Loucy (cell line): ENCODE measurements around the gene SRD5A1.

Experiments used
- H2AFZ ChIP-seq: fragments of 200-600 bp; sonication (generic); 2 replicates; pipeline ENCODE4 v1.6.0; 2016; ENCODE audit warnings: antibody characterized with exemption, mild to moderate bottlenecking, low read length, moderate library complexity
- H3F3A ChIP-seq: fragments of 200-600 bp; 2 replicates; pipeline ENCODE4 v1.6.0; 2016; ENCODE audit warnings: antibody characterized with exemption, low read depth, mild to moderate bottlenecking
- H3K27me3 ChIP-seq: fragments of 200-600 bp; sonication (generic); 2 replicates; pipeline ENCODE4 v1.6.1; 2014; ENCODE audit warnings: low read length, mild to moderate bottlenecking; ENCODE audit not compliant: insufficient read depth, poor library complexity, severe bottlenecking
- H3K36me3 ChIP-seq: fragments of 200-600 bp; sonication (generic); 2 replicates; pipeline ENCODE4 v1.6.1; 2016; ENCODE audit warnings: low read length; ENCODE audit not compliant: insufficient read depth
- H3K4me1 ChIP-seq: fragments of 200-600 bp; sonication (generic); 2 replicates; pipeline ENCODE4 v1.5.1; 2014; ENCODE audit warnings: low read length, mild to moderate bottlenecking; ENCODE audit not compliant: insufficient read depth, poor library complexity, severe bottlenecking
- H3K4me2 ChIP-seq: fragments of 200-600 bp; sonication (generic); 2 replicates; pipeline ENCODE4 v1.6.0; 2014; ENCODE audit warnings: antibody characterized with exemption, low read length, low read depth, mild to moderate bottlenecking; ENCODE audit not compliant: poor library complexity, severe bottlenecking
- H3K4me3 ChIP-seq: fragments of 200-600 bp; sonication (generic); 2 replicates; pipeline ENCODE4 v1.5.1; 2014; ENCODE audit warnings: low read length, mild to moderate bottlenecking, mixed read lengths; ENCODE audit not compliant: poor library complexity, severe bottlenecking
- H3K79me2 ChIP-seq: fragments of 200-600 bp; sonication (generic); 2 replicates; pipeline ENCODE4 v1.6.1; 2014; ENCODE audit warnings: low read length; ENCODE audit not compliant: insufficient read depth
- H3K9ac ChIP-seq: fragments of 200-600 bp; sonication (generic); 2 replicates; pipeline ENCODE4 v1.6.0; 2014; ENCODE audit warnings: mild to moderate bottlenecking, low read depth, low read length, moderate library complexity; ENCODE audit not compliant: poor library complexity, severe bottlenecking
- H3K9me2 ChIP-seq: fragments of 200-600 bp; sonication (generic); replicated peaks from 2 replicates; pipeline ENCODE4 v1.6.1; 2016; ENCODE audit warnings: low read depth, low read length, mixed read lengths
- H3K9me3 ChIP-seq: fragments of 200-600 bp; sonication (generic); 2 replicates; pipeline ENCODE4 v1.6.1; 2014; ENCODE audit warnings: mild to moderate bottlenecking, antibody characterized with exemption, low read length, low read depth; ENCODE audit not compliant: insufficient read depth
- H4K20me1 ChIP-seq: fragments of 200-600 bp; sonication (generic); 2 replicates; pipeline ENCODE4 v1.6.0; 2014; ENCODE audit warnings: antibody characterized with exemption, low read length, mild to moderate bottlenecking; ENCODE audit not compliant: insufficient read depth, poor library complexity, severe bottlenecking
- EZH2phosphoT487 ChIP-seq: fragments of 200-600 bp; IDR thresholded peaks from 2 replicates; pipeline ENCODE4 v1.6.1; 2018; ENCODE audit warnings: antibody characterized with exemption, mild to moderate bottlenecking, moderate library complexity, borderline replicate concordance
- TF ChIP-seq, protein P1 (sequence below): fragments of 200-600 bp; sonication (generic); conservative IDR thresholded peaks from 2 replicates; pipeline ENCODE4 v1.5.1; 2014; ENCODE audit warnings: mild to moderate bottlenecking, antibody characterized with exemption, low read length

SRD5A1 gene

DNA sequence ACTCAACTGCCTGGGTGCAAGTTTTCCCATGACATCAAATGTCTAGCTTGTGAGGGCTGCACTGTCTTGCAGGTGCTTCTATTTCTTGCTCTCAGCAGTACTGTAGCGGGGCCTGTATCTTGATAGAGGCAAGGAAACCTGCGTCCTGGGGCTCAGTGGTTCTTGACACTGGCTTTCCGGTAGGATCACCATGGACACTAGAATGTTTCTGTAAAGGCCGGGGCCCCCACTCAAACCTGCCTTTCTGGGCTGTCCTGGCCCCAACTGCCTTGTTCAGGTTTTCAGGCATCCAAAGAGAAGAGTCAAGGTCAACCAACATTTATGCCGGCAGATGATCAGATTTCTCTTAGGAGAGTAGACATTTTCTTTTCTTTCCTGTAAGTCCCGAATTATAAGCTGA lies 53.3 kb downstream of the SRD5A1 start:
- H3K27me3 ChIP-seq = no peaks in the 10 kb centered on the region
- TF ChIP-seq EZH2phosphoT487 = no peak
- TF ChIP-seq, protein P1, sequence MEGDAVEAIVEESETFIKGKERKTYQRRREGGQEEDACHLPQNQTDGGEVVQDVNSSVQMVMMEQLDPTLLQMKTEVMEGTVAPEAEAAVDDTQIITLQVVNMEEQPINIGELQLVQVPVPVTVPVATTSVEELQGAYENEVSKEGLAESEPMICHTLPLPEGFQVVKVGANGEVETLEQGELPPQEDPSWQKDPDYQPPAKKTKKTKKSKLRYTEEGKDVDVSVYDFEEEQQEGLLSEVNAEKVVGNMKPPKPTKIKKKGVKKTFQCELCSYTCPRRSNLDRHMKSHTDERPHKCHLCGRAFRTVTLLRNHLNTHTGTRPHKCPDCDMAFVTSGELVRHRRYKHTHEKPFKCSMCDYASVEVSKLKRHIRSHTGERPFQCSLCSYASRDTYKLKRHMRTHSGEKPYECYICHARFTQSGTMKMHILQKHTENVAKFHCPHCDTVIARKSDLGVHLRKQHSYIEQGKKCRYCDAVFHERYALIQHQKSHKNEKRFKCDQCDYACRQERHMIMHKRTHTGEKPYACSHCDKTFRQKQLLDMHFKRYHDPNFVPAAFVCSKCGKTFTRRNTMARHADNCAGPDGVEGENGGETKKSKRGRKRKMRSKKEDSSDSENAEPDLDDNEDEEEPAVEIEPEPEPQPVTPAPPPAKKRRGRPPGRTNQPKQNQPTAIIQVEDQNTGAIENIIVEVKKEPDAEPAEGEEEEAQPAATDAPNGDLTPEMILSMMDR = no peak
- no peaks in the 10 kb centered on the region for H3K79me2 ChIP-seq
- no peaks in the 10 kb centered on the region for H3K9me3 ChIP-seq
- H2AFZ ChIP-seq = no peak overlapping the region
- H3K4me2 ChIP-seq = no peak overlapping the region
- no peaks in the 10 kb centered on the region for H3K36me3 ChIP-seq
- no peaks in the 10 kb centered on the region for H3K4me1 ChIP-seq
- no peaks in the 10 kb centered on the region for H3K9me2 ChIP-seq
- H3F3A ChIP-seq = no peaks in the 10 kb centered on the region
- H3K9ac ChIP-seq = no peak overlapping the region
- no peaks in the 10 kb centered on the region for H4K20me1 ChIP-seq
- H3K4me3 ChIP-seq = no peak overlapping the region

DNA sequence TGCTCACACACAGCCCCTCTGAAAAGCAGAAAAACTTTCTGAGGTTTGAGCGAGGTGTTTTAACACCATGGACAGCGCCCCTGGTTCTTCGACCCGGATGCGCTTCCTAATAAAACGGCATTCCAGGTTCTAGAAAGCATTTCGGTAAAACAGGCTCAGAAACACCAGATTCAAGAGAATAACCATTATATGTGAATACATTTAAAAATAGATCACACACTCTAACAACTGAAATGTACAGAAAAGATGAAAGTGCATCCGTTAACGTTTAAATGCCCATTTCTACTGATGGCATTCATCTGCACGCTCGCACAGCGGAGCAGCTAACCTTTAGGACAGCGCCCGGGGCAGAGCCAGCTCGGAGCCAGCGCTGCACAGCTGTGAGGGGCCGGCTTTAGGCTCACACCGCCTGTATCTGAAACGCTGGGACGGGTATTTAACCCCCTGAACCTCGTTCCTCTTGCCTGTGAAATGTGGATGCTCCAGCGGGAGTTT lies 53.7 kb downstream of the SRD5A1 start:
- H3K4me3 ChIP-seq = no peak overlapping the region
- TF ChIP-seq, protein P1 = no peak
- TF ChIP-seq EZH2phosphoT487 = no peak
- no peaks in the 10 kb centered on the region for H3K9me2 ChIP-seq
- no peaks in the 10 kb centered on the region for H3K36me3 ChIP-seq
- no peaks in the 10 kb centered on the region for H4K20me1 ChIP-seq
- H3F3A ChIP-seq = no peaks in the 10 kb centered on the region
- no peaks in the 10 kb centered on the region for H3K79me2 ChIP-seq
- H2AFZ ChIP-seq = no peak overlapping the region
- H3K4me1 ChIP-seq = no peaks in the 10 kb centered on the region
- no peaks in the 10 kb centered on the region for H3K27me3 ChIP-seq
- no peak overlapping the region for H3K9ac ChIP-seq
- H3K9me3 ChIP-seq = no peaks in the 10 kb centered on the region
- H3K4me2 ChIP-seq = no peak overlapping the region

DNA sequence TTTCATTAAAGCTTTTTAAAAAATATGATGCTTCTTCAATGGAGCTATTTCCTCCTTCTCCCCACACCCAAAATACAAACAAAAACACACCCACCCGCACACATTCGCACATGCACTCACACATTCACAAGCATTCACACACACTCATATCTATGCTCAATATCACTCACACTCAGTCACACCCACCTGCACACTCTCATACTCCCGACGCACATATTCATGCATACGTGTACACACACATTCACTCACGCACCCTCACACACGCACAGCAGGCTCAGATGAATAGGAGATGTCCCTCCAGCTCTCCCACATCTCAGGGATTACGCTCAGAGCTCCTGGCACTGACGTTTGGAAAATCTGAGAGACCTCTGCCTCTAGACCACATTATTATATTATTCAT lies 54.3 kb downstream of the SRD5A1 start:
- Histone ChIP-seq H3K9me2 (no peaks in the 10 kb centered on the region), H3F3A (no peaks in the 10 kb centered on the region), H3K79me2 (no peaks in the 10 kb centered on the region), H3K4me2 (no peak overlapping the region), H2AFZ (no peak overlapping the region), H3K36me3 (no peaks in the 10 kb centered on the region), H3K9ac (no peak overlapping the region), H3K9me3 (no peaks in the 10 kb centered on the region), H4K20me1 (no peaks in the 10 kb centered on the region), H3K4me3 (no peak overlapping the region), H3K27me3 (no peaks in the 10 kb centered on the region), H3K4me1 (no peaks in the 10 kb centered on the region)
- TF ChIP-seq EZH2phosphoT487 = no peak
- TF ChIP-seq, protein P1 = no peak
